ENCODE results near the gene CFAP57.
"Not testable (repeated sequence)": the region's sequence is repeated elsewhere in the genome, so short reads cannot be mapped to it uniquely, and the experiment has no call there.

DNA sequence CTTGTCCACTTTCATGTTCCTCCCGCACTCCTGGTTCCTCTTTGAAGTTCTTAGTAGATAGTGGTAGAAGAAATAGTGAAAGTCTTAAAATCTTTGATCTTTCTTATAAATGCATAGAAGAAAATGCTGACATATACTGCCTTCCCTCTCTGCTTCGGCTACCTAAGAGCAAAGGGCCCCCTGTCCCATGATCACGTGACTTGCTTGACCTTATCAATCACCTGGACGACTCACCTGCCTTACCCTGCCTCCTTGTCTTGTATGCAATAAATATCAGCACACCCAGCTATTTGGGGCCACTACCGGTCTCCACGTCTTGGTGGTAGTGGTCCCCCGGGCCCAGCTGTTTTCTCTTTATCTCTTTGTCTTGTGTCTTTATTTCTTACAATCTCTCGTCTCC is 32.8 kb upstream of the CFAP57 start:
- TF ChIP-seq, protein P1, sequence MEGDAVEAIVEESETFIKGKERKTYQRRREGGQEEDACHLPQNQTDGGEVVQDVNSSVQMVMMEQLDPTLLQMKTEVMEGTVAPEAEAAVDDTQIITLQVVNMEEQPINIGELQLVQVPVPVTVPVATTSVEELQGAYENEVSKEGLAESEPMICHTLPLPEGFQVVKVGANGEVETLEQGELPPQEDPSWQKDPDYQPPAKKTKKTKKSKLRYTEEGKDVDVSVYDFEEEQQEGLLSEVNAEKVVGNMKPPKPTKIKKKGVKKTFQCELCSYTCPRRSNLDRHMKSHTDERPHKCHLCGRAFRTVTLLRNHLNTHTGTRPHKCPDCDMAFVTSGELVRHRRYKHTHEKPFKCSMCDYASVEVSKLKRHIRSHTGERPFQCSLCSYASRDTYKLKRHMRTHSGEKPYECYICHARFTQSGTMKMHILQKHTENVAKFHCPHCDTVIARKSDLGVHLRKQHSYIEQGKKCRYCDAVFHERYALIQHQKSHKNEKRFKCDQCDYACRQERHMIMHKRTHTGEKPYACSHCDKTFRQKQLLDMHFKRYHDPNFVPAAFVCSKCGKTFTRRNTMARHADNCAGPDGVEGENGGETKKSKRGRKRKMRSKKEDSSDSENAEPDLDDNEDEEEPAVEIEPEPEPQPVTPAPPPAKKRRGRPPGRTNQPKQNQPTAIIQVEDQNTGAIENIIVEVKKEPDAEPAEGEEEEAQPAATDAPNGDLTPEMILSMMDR (IDR thresholded peaks at IDR 0.05; ENCODE audit: borderline replicate concordance, extremely low read depth, low read length, poor library complexity, severe bottlenecking), result not testable (repeated sequence)
- not testable (repeated sequence) for TF ChIP-seq EZH2 (IDR thresholded peaks at IDR 0.05; ENCODE audit: borderline replicate concordance, low read depth, low read length, severe bottlenecking)
